ENCODE measurements around the gene OSBPL7.

DNA sequence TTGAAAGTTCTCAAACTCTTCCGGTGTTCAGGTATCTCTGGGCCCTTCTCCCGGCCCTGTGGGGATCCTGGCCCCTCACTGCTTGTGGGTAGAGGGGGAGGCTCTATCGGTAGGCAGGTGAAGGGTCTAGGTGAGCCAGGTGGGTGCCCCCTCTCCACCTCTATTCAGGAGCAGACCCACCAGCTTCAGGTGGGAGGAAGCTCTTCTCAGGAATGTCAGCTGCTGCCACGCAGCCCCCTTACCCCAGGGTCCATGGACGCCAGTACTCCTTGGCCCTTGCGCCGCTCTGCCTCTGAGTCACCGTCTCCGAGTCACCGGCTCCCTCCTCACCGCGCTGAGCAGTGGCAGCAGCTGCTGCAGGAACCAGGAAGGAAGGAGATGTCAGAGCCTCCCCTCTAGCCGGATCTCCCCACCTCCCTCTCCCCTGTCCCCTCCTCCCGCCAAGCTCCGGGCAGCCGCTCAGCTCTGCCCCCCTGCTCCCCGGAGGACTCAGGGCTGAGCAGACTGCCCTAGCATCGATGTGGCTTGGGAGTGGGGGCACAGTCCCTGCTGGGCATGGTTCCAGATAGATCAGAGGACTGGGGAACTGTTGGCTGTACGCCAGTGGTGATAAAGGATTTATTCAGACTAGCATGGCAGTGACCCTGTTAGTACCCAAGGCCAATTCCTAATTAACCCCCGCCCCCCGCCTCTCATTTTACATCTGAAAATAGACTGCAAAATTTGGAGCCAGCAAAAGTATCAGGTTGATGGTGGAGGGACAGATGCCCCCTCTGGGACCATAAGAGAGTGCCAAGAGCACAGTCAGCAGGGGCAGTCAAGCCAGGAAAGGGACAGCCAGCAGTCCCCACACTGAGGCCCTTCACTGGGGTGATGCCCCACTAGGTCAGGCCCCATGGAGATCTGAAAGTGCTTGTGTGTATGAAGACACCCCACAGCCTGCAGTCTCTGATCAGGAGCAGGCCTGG is at the start of gene OSBPL7:
- TF ChIP-seq CEBPB (IDR thresholded peaks at IDR 0.05; ENCODE audit: low read depth, low read length), result no peak
- TF ChIP-seq, protein P1, sequence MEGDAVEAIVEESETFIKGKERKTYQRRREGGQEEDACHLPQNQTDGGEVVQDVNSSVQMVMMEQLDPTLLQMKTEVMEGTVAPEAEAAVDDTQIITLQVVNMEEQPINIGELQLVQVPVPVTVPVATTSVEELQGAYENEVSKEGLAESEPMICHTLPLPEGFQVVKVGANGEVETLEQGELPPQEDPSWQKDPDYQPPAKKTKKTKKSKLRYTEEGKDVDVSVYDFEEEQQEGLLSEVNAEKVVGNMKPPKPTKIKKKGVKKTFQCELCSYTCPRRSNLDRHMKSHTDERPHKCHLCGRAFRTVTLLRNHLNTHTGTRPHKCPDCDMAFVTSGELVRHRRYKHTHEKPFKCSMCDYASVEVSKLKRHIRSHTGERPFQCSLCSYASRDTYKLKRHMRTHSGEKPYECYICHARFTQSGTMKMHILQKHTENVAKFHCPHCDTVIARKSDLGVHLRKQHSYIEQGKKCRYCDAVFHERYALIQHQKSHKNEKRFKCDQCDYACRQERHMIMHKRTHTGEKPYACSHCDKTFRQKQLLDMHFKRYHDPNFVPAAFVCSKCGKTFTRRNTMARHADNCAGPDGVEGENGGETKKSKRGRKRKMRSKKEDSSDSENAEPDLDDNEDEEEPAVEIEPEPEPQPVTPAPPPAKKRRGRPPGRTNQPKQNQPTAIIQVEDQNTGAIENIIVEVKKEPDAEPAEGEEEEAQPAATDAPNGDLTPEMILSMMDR (conservative IDR thresholded peaks at IDR 0.05; ENCODE audit: low read depth, low read length), result peak; percentile 31; the same call in 1 of the 2 replicates
- TF ChIP-seq POLR2A (IDR thresholded peaks at IDR 0.05; ENCODE audit: low read depth, low read length), result no peak
- TF ChIP-seq RAD21 (IDR thresholded peaks at IDR 0.05; ENCODE audit: low read length), result no peak
- TF ChIP-seq RFX5 (IDR thresholded peaks at IDR 0.05; ENCODE audit: low read depth, low read length), result no peak
- no peak for TF ChIP-seq BHLHE40 (IDR thresholded peaks at IDR 0.05; ENCODE audit: low read depth, low read length)
- peak; percentile 79 for TF ChIP-seq MAZ (IDR thresholded peaks at IDR 0.05; ENCODE audit: borderline replicate concordance, low read depth, low read length)

Data from IMR-90 (cell line).